Aorta (tissue), 5 donors: ENCODE data around the gene SPATC1L. TPM values are rescaled to one million over a fixed set of nuclear protein-coding genes. Genes with fewer than 3 reads are reported as not detected.
A peak's percentile ranks its signal among the peaks of the same experiment; 100 is the strongest.

Source experiments
- ATAC-seq: fragments of 200-7000 bp; cut with Tn5 transposase; one replicate; pipeline ENCODE4 v1.9.1; 2022; ENCODE audit warnings: moderate library complexity; ENCODE audit not compliant: low FRiP score
- DNase-seq, 2 donors: peaks; one replicate each; pipeline ENCODE4 v3.0.0-alpha.2; 2020
- H3K27ac ChIP-seq, 2 donors: one replicate each; pipeline ENCODE4 v1.5.1; 2013; ENCODE audit warnings: low read length in 2 of 2, mild to moderate bottlenecking in 2 of 2, moderate library complexity in 2 of 2, control low read depth in 1 of 2, inconsistent platforms in 1 of 2, low read depth in 1 of 2
- H3K27me3 ChIP-seq, 2 donors: one replicate each; pipeline ENCODE4 v1.6.1; 2013; ENCODE audit warnings: control low read depth in 1 of 2, low read length in 1 of 2, mild to moderate bottlenecking in 1 of 2, moderate library complexity in 1 of 2; ENCODE audit not compliant: insufficient read depth in 2 of 2, control insufficient read depth in 1 of 2
- H3K36me3 ChIP-seq, 2 donors: one replicate each; pipeline ENCODE4 v1.6.1; 2013; ENCODE audit warnings: control low read depth in 1 of 2, low read length in 1 of 2, mild to moderate bottlenecking in 1 of 2; ENCODE audit not compliant: insufficient read depth in 2 of 2, control insufficient read depth in 1 of 2
- H3K4me1 ChIP-seq, 2 donors: one replicate each; pipeline ENCODE4 v1.6.1; 2013; ENCODE audit warnings: low read length in 2 of 2, control low read depth in 1 of 2, mild to moderate bottlenecking in 1 of 2, moderate library complexity in 1 of 2; ENCODE audit not compliant: insufficient read depth in 2 of 2, control insufficient read depth in 1 of 2
- H3K4me3 ChIP-seq, 2 donors: one replicate each; pipeline ENCODE4 v1.5.1; 2013; ENCODE audit warnings: low read length in 2 of 2, control low read depth in 1 of 2, mild to moderate bottlenecking in 1 of 2
- H3K9me3 ChIP-seq: one replicate; pipeline ENCODE4 v1.6.1; 2013; ENCODE audit warnings: mild to moderate bottlenecking, low read length; ENCODE audit not compliant: control insufficient read depth
- WGBS, 2 donors: extraction: QIAGEN DNeasy Blood & Tissue Kit; methylation state at CpG; one replicate each; pipeline ENCODE4 v1.1.7; 2013; 5-methylcytosine and 5-hydroxymethylcytosine counted together
- intact Hi-C, 2 donors: fragments of 100-400 bp; cut with DNase I; formaldehyde crosslinking; loops; one replicate each; pipeline versions ENCODE4 v1.14.2 to v1.15.0; 2022
- long read RNA-seq, 2 donors: library from polyadenylated mRNA; unstranded; transcript quantifications; one replicate each; pipeline ENCODE4 v2.0.0, GENCODE V29; 2020 to 2021
- polyA plus RNA-seq, 2 donors: library from polyadenylated mRNA; stranded (reverse); fragments of 200-250 nt; gene quantifications; one replicate each; pipeline ENCODE4 v1.2.3, GENCODE V29; 2013
- total RNA-seq, 2 donors: library from RNA; stranded (reverse); fragmentation: NEBNext Ultra II Directional; extraction: Animal tissue kit (Norgen Biotek cat#: 25700); gene quantifications; one replicate each; pipeline ENCODE4 v1.2.1, GENCODE V29; 2021
- donor health status: healthy with polysubstance abuse.
- donor health status: Bipolar disorder and iron deficiency.
- donor health status: DM: no; HTN: no; CAD: no.
- donor health status: DM: no; HTN: no; CAD: no.
- donor health status: DM: yes; HTN: yes; CAD: no.

Gene SPATC1L
- total RNA-seq (10 to 100 TPM in 1 of 2 donors, 1 to 10 TPM in 1; 5.2 to 12.4 TPM), polyA plus RNA-seq (10 to 100 TPM in 1 of 2 donors, 1 to 10 TPM in 1; 2.4 to 47.9 TPM)
- long read RNA-seq, donor 1, transcript SPATC1L-202 (4 exons, 1,182 nt) = major isoform, 8 of 8 reads
- long read RNA-seq, donor 1, partial matches to known transcripts = 0 of 8 reads
- long read RNA-seq, donor 1, other reads (novel, unspliced or antisense) = 0 of 8 reads
- long read RNA-seq, donor 2, transcript SPATC1L-202 (4 exons, 1,182 nt) = major isoform, 8 of 9 reads
- long read RNA-seq, donor 2, partial matches to known transcripts = 1 of 9 reads
- long read RNA-seq, donor 2, other reads (novel, unspliced or antisense) = 0 of 9 reads

DNA sequence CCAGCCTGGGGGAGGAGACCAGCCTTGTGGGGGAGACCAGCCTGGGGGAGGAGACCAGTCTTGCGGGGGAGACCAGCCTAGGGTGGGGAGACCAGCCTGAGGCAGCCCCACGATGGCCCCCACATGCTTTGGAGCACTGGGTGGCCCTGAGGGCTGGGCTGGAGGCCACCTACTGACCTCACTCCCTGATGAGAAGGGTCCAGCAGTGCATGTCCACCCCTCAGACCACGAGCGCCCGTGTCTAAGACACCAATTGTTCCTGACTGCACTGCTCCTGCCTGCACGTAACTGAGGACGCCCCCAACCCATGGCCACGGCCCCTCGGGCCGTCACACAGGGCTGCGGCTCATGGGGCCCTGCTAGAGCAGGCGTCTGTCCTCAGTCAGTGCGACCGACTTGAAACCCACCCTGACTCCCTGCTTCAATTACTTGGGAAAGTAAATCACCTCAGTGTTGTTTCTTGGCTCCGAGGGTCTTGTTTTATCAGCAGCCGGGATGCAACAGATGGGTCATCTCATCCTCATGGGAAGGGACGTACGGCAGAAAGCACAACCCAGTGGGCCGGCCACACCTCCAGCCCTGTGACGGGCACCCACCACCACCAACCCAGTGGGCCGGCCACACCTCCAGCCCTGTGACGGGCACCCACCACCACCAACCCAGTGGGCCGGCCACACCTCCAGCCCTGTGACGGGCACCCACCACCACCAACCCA, at the start of gene SPATC1L:
TSS of gene SPATC1L (minus strand) at position 550 of the 715 bp plus-strand sequence. CDS start 1,643 bp downstream, outside the sequence.
- WGBS, 2 donors = 7 to 24% methylated on average over 20 to 22 of the region's 24 CpGs
- Histone ChIP-seq H3K4me1 (no peaks in the 10 kb centered on the region), H3K4me3 (peak within 1 kb of the TSS in 1 of 2 donors; percentile 55), H3K27ac (no peak within 1 kb of the TSS), H3K36me3 (no peaks in the 10 kb centered on the region), H3K27me3 (no peaks in the 10 kb centered on the region), H3K9me3 (no peaks in the 10 kb centered on the region)
- DNase-seq = peak; percentile 82 to 84
- intact Hi-C loops = loop anchor here in 1 of 2 donors (5.0 kb wide), 1 partner anchor 138 kb away; the partner anchor contains the start of genes C21orf58 and PCNT
- peak; percentile 63 for ATAC-seq

DNA sequence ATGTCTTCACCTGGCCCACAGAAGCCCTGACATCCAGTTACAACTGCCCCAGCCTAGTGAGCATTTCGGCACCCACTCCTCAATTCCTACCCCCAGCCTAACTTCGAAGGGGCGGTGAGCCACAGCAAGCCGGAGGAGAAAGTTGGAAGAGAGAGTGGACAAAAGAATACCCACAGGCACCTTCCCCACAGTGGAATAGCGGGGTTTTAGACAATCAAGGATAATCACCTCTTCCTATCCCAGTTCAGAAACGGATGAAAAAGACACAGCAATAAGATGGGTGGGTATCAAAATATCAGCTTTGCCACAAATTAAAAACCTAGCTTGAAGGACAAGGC, 45.6 kb upstream of the SPATC1L start:
- no peak for DNase-seq
- 82 to 83% methylated on average over 6 of the region's 6 CpGs for WGBS, 2 donors
- H3K27me3 ChIP-seq = no peaks in the 10 kb centered on the region

DNA sequence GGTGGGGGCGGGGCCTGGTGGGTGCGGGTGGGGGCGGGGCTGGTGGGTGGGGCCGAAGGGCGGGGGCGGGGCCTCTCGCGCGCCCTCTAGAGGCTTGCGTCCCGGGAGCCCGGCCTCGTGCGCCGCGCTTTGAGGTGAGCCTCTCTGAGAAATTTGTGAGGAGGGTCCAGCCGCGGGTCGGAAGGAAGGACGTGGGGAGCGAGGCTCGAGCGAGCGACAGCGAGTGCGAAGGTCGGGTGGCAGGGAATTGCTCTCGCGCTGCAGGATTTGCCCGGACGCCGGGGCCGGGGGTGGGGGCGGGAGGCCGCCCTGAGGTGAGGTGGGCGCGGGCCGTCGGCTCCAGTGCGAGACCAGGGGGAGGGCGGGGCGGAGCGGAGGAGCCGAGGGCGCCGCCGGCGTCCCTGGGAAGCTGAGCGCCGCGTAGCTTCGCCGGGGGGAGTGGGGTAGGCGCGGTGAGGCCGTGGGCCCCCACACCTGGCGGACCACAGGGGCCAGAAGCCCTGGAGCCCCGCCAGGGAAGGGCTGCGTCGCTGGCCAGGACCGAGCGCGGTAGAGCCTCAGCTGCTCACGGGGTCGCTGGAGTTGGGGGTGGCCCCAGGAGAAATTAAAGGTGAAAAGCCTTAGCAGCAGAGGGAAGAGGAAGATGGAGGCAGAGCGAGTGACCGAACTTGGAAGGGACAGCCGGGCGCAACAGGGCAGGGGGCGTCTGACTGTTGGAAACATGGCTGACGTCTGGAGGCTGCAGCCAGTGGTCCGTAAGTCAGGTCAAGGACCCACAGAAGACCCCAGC, 45.1 kb upstream of the SPATC1L start:
- Histone ChIP-seq H3K4me1 (peaks cover 0 to 3% of the 10 kb centered on the region in 2 donors), H3K4me3 (peak overlapping the region; percentile 27 to 28), H3K36me3 (peaks cover 0 to 2% of the 10 kb centered on the region in 2 donors), H3K27ac (peak overlapping the region; percentile 9 to 20), H3K9me3 (no peaks in the 10 kb centered on the region), H3K27me3 (no peaks in the 10 kb centered on the region)
- peak in 1 of 2 donors; percentile 74 for DNase-seq
- ATAC-seq = peak; percentile 53
- 4 to 5% methylated on average over 42 to 72 of the region's 72 CpGs for WGBS, 2 donors
- intact Hi-C loops = loop anchor here in 1 of 2 donors (5.0 kb wide), 3 partner anchors 58 to 257 kb away; partner anchors contain the start of genes C21orf58, MCM3AP, PCNT and YBEY

More for the DNA sequence above, 45.6 kb upstream of the SPATC1L start:
- Histone ChIP-seq H3K4me3 (no peak overlapping the region), H3K27ac (no peak overlapping the region), H3K9me3 (no peaks in the 10 kb centered on the region), H3K36me3 (peaks cover 0 to 4% of the 10 kb centered on the region in 2 donors), H3K4me1 (peaks cover 0 to 3% of the 10 kb centered on the region in 2 donors)
- intact Hi-C loops = loop anchor here (5.0 kb wide), 3 partner anchors 57 to 258 kb away; partner anchors contain the start of genes C21orf58 (in 1 of the 2), MCM3AP (in 1 of the 2), PCNT (in 1 of the 2) and YBEY (in 1 of the 2)
- ATAC-seq = no peak

DNA sequence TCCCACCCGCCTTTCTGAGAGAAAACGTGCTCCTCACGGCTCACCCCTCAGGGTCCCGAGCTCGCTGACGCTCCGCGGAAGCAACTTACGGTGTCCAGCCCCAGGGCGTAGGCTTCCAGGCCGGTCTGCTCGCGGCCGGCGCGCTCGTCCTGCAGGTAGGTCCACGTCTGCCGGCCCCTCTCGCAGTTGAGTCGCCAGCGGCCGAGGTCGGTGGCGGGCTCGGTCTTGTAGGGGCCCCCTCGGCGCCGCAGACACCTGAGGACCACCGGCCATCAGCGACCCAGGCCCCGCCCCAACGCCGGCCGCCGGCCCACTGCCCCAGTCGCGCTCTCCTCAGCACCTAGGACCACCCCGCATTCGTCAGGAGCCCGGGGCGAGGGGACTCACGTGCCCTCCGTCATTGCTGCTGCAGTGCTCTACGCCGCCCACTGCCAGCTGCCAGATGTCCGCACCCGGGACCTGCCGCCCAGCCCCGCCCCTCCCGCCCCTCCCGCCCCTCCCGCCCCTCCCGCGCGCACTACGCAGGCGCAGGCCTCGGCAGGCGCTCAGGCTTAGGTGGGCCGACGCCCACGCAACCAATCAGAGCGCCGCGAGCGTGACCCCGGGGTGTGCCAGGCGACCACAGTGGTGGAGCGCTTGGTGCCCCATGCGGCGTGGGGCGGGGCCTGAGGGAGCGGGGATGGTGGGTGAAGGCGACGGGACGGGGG, 44.2 kb upstream of the SPATC1L start, which contains the start of gene LSS:
TSS of gene LSS (minus strand) at position 430 of the 707 bp plus-strand sequence. CDS start at position 401, 29 bp downstream.
- Histone ChIP-seq H3K27ac (peak within 1 kb of the TSS; percentile 20 to 76), H3K4me1 (peaks cover 0 to 3% of the 10 kb centered on the region in 2 donors), H3K36me3 (peaks cover 0 to 2% of the 10 kb centered on the region in 2 donors), H3K4me3 (peak within 1 kb of the TSS; percentile 69 to 95), H3K9me3 (no peaks in the 10 kb centered on the region), H3K27me3 (no peaks in the 10 kb centered on the region)
- DNase-seq (peak; percentile 99 to 100), ATAC-seq (peak; percentile 96)
- intact Hi-C loops = loop anchor here in 1 of 2 donors (5.0 kb wide), 3 partner anchors 59 to 256 kb away; partner anchors contain the start of genes C21orf58, MCM3AP, PCNT and YBEY
- 0% methylated on average over 51 to 77 of the region's 77 CpGs for WGBS, 2 donors

DNA sequence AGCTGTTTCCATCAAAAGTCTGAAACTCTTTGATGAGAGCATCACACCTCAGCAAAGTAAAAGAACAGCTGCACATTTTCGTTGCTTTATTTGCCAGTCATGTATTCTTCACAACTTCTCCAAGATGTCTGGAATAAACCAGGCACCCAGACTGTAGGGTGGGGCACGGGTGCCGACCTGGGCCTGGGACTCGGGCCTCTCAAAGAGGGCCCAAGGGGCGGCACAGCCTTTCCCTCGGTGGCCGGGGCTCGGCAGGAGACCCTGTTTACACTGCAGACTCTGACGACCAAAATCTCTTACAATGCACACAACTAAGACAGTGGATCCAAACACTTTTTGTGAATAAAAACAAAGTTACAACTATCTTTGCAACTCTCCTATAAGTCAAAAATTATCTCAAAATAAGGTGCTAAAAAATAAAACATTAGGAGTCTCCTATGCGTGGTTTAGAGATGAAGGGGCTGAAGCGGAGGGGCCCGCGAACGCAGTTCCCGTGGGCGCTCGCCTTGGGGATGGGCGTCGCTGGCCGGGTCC, 43.6 kb upstream of the SPATC1L start:
- intact Hi-C loops = loop anchor here in 1 of 2 donors (5.0 kb wide), 3 partner anchors 59 to 256 kb away; partner anchors contain the start of genes C21orf58, MCM3AP, PCNT and YBEY
- H3K27ac ChIP-seq = peak overlapping the region in 1 of 2 donors; percentile 76
- peaks cover 0 to 3% of the 10 kb centered on the region in 2 donors for H3K4me1 ChIP-seq
- DNase-seq = peak in 1 of 2 donors; percentile 55
- ATAC-seq = no peak
- H3K36me3 ChIP-seq = peaks cover 0 to 2% of the 10 kb centered on the region in 2 donors
- peak overlapping the region; percentile 69 to 95 for H3K4me3 ChIP-seq
- H3K27me3 ChIP-seq = no peaks in the 10 kb centered on the region
- 0 to 1% methylated on average over 20 of the region's 20 CpGs for WGBS, 2 donors
- no peaks in the 10 kb centered on the region for H3K9me3 ChIP-seq

DNA sequence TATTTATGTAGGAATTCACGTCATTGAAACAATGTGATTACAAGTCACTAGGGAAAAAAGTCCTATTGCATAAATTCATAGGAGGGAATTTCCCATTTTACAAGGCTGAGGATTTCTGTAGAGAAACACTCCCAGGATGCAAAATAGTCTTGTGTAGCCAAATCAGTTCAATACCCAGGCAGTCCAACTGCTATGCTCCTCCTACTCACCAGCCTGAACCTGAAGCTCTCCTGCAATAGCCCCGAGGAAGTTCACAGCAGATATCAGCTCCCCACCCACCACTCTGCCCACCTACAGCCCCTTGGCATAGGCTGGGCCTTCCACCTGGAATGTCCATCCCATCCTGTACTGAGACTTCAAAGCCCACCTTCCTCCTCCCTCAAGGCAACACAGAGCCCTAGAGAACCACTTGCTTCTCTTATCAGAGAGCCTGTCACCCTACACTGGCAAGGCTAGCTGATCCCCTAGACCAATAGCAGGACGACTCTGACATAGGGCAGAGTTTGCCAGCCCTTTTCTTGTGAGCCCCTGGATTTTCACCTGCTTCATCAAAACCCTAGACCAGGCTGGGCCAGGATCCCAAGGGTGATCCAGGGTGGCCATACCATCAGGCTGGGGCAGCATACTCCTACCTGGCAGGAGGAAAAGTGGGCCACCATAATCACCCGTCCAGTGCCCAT, 42.8 kb upstream of the SPATC1L start:
- Histone ChIP-seq H3K27ac (no peak overlapping the region), H3K4me1 (peaks cover 0 to 3% of the 10 kb centered on the region in 2 donors), H3K36me3 (peaks cover 0 to under 1% of the 10 kb centered on the region in 2 donors), H3K27me3 (no peaks in the 10 kb centered on the region), H3K9me3 (no peaks in the 10 kb centered on the region), H3K4me3 (peak overlapping the region; percentile 69 to 95)
- intact Hi-C loops = loop anchor here in 1 of 2 donors (5.0 kb wide), 3 partner anchors 60 to 255 kb away; partner anchors contain the start of genes C21orf58, MCM3AP, PCNT and YBEY
- ATAC-seq = no peak
- peak; percentile 39 to 55 for DNase-seq
- 12 to 24% methylated on average over 4 of the region's 4 CpGs for WGBS, 2 donors

DNA sequence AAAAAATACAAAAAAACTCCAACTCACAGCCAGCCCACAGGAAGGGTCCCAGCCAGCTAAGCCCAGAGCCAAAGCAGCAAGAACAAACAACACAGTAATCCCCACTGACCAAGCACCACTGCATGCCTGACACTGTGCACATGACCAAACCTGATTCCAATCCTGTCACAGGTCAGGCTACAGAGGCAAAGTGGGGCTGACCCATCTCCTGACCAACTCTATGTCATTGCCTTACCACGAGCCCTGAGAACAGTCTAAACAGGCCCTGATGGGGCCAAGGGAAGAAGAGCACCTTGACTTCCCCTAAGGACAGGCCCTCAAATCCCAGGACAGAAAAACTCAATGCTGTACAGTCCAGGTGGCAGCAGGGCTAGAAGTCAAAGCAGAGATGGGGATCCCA, 41.9 kb upstream of the SPATC1L start:
- WGBS, 2 donors = 44 to 46% methylated on average over 1 of the region's 1 CpG
- Histone ChIP-seq H3K4me1 (peaks cover 0 to 3% of the 10 kb centered on the region in 2 donors), H3K27ac (no peak overlapping the region), H3K36me3 (no peaks in the 10 kb centered on the region), H3K4me3 (no peak overlapping the region), H3K9me3 (no peaks in the 10 kb centered on the region), H3K27me3 (no peaks in the 10 kb centered on the region)
- DNase-seq = peak in 1 of 2 donors; percentile 47
- intact Hi-C loops = loop anchor here in 1 of 2 donors (5.0 kb wide), 3 partner anchors 61 to 254 kb away; partner anchors contain the start of genes C21orf58, MCM3AP, PCNT and YBEY
- ATAC-seq = no peak
